Measurements from ENCODE around the gene NLGN1. TPM values are rescaled to one million over a fixed set of nuclear protein-coding genes. Genes with fewer than 3 reads are reported as not detected.

The NLGN1 gene
- total and polyA plus RNA-seq, 2 experiments from 2014 or later: 14.3 to 20.1 TPM

DNA sequence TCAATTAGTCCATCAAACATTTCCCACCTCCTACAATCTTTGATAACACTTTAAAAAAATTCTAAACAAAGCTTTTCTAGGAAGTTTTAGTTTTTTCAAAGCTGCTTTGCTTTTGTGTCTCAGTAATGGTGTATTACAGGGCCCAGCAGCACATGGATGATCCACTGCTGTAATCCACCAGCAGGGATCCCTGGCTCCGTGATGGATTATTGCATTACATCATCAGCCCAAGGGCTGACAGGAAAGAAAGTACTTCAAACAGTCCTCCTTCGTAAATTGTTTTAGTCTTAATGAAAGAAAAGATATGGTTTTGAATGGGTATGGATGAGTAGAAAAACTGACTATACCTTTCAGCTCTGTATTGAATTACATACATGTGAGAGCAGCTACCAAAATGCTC lies 772.7 kb downstream of the NLGN1 start:
- Histone ChIP-seq H3K4me3 (no peak overlapping the region), H3K79me2 (ENCODE audit: insufficient read depth) (no peaks in the 10 kb centered on the region), H3K27me3 (replicated peaks; ENCODE audit: insufficient read depth) (no peaks in the 10 kb centered on the region), H3K4me1 (ENCODE audit: insufficient read depth) (no peaks in the 10 kb centered on the region), H2AFZ (no peak overlapping the region), H3K9ac (no peak overlapping the region), H3F3A (ENCODE audit: insufficient read depth) (no peaks in the 10 kb centered on the region), H3K36me3 (ENCODE audit: low read depth) (no peaks in the 10 kb centered on the region), H3K4me2 (ENCODE audit: unreplicated experiment) (no peak overlapping the region), H3K9me2 (ENCODE audit: insufficient read depth) (no peaks in the 10 kb centered on the region), H3K27ac (no peak overlapping the region), H4K20me1 (ENCODE audit: insufficient read depth) (no peaks in the 10 kb centered on the region), H3K9me3 (ENCODE audit: low read depth) (no peaks in the 10 kb centered on the region)
- TF ChIP-seq EZH2 (IDR thresholded peaks at IDR 0.05; ENCODE audit: insufficient read depth, poor library complexity, severe bottlenecking) (no peak), EZH2phosphoT487 (IDR thresholded peaks at IDR 0.05; ENCODE audit: insufficient read depth, low read depth) (no peak)
- DNase-seq: no peak
- in situ Hi-C loops (cut with MboI): no loop called here
- WGBS, 2 experiments (ENCODE audit: low coverage in 1 of 2, low lambda C conversion rate in 2 of 2, missing lambda C conversion rate in 2 of 2): 44 to 53% methylated on average over 2 of the region's 2 CpGs

DNA sequence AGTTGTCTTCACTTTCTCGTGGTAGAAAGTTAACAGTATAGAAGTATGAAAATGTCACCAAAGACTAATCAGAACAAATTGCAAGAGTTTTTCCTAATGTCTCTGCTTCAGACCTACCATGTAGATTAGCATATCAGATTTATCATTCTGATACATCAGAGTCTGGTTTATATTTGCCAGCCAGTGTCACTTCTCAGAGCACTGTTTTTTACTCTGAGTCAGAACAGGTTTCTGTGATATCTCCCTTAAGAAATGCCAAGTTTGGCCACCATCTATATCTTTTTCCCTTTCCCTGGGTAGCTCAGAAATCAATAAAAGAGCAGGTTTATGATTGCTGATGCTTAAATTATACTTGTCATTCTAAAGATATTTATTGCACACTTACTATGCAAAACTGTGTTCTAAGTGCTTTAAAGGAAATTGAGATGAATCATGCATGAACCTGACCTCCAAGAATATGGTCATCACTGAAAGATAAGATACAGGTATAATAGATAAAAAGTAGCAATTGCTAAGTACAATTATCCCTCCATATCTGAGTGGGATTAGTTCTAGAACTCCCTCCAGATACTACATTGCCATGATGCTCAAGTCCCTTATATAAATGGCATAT lies 788.9 kb downstream of the NLGN1 start:
- Histone ChIP-seq H2AFZ (no peak overlapping the region), H3K4me3 (no peak overlapping the region), H3K27me3 (replicated peaks; ENCODE audit: insufficient read depth) (no peaks in the 10 kb centered on the region), H4K20me1 (ENCODE audit: insufficient read depth) (no peaks in the 10 kb centered on the region), H3K79me2 (ENCODE audit: insufficient read depth) (no peaks in the 10 kb centered on the region), H3K4me1 (ENCODE audit: insufficient read depth) (no peaks in the 10 kb centered on the region), H3K9me2 (ENCODE audit: insufficient read depth) (no peaks in the 10 kb centered on the region), H3K4me2 (ENCODE audit: unreplicated experiment) (no peak overlapping the region), H3K27ac (no peak overlapping the region), H3K9me3 (ENCODE audit: low read depth) (no peaks in the 10 kb centered on the region), H3K36me3 (ENCODE audit: low read depth) (no peaks in the 10 kb centered on the region), H3F3A (ENCODE audit: insufficient read depth) (no peaks in the 10 kb centered on the region), H3K9ac (no peak overlapping the region)
- DNase-seq: no peak
- in situ Hi-C loops (cut with MboI): no loop called here
- TF ChIP-seq EZH2 (IDR thresholded peaks at IDR 0.05; ENCODE audit: insufficient read depth, poor library complexity, severe bottlenecking) (no peak), EZH2phosphoT487 (IDR thresholded peaks at IDR 0.05; ENCODE audit: insufficient read depth, low read depth) (no peak)
- 77 to 81% methylated on average over 1 of the region's 1 CpG for WGBS, 2 experiments (ENCODE audit: low coverage in 1 of 2, low lambda C conversion rate in 2 of 2, missing lambda C conversion rate in 2 of 2)

DNA sequence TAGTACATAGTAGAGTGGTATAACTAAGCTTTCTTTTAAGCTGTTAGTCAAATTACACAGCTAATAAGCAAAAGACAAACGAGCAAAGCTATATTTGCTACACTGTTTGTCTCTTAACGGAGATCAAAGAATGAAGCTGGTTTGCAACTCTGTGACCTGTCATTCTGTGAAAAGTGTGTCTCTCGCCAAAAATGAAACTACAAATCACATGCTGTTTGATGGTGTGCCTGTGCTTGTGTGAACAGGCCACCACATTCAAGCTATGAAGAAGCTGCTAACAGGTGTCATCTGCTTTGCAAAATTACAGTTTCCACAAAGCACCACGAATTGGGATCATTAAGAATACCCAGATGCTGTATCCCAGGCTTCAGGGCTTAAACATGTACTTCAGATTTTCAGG lies 793.8 kb downstream of the NLGN1 start:
- DNase-seq: no peak
- H3K9ac ChIP-seq: no peak overlapping the region
- H3K27me3 ChIP-seq (replicated peaks; ENCODE audit: insufficient read depth): no peaks in the 10 kb centered on the region
- H3K4me1 ChIP-seq (ENCODE audit: insufficient read depth): peaks cover 9% of the 10 kb centered on the region
- no peaks in the 10 kb centered on the region for H3K9me3 ChIP-seq (ENCODE audit: low read depth)
- in situ Hi-C loops (cut with MboI): no loop called here
- no peaks in the 10 kb centered on the region for H3K79me2 ChIP-seq (ENCODE audit: insufficient read depth)
- no peaks in the 10 kb centered on the region for H3K36me3 ChIP-seq (ENCODE audit: low read depth)
- no peak overlapping the region for H3K27ac ChIP-seq
- H4K20me1 ChIP-seq (ENCODE audit: insufficient read depth): no peaks in the 10 kb centered on the region
- TF ChIP-seq EZH2 (IDR thresholded peaks at IDR 0.05; ENCODE audit: insufficient read depth, poor library complexity, severe bottlenecking): no peak
- no peak for TF ChIP-seq EZH2phosphoT487 (IDR thresholded peaks at IDR 0.05; ENCODE audit: insufficient read depth, low read depth)
- 61 to 71% methylated on average over 4 of the region's 4 CpGs for WGBS, 2 experiments (ENCODE audit: low coverage in 1 of 2, low lambda C conversion rate in 2 of 2, missing lambda C conversion rate in 2 of 2)
- H3K4me2 ChIP-seq (ENCODE audit: unreplicated experiment): no peak overlapping the region
- H2AFZ ChIP-seq: peak overlapping the region; percentile 27; the same call in 1 of the 2 replicates
- no peak overlapping the region for H3K4me3 ChIP-seq
- H3K9me2 ChIP-seq (ENCODE audit: insufficient read depth): no peaks in the 10 kb centered on the region
- no peaks in the 10 kb centered on the region for H3F3A ChIP-seq (ENCODE audit: insufficient read depth)

DNA sequence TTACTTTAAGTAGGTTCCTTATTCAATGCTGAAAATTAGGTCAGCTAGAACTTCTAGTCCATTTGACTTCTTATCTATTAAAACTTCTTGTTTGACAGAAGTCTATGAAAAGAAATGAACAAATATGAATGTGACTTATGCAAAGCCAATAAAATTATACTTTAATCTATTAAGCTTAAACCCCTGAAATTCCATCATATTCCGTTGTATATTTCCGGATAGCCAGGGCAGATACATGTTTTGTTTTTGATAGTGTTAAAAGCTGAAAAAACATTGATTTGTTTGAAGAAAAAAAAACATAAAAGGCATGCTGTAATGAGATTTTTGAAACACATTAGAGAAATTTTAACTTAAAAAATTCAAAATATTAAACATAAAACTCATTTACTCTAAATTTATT lies 794.4 kb downstream of the NLGN1 start:
- Histone ChIP-seq H3K27ac (no peak overlapping the region), H2AFZ (no peak overlapping the region), H3K79me2 (ENCODE audit: insufficient read depth) (no peaks in the 10 kb centered on the region), H3K4me3 (no peak overlapping the region), H3F3A (ENCODE audit: insufficient read depth) (no peaks in the 10 kb centered on the region), H3K27me3 (replicated peaks; ENCODE audit: insufficient read depth) (no peaks in the 10 kb centered on the region), H3K9ac (no peak overlapping the region), H3K9me3 (ENCODE audit: low read depth) (no peaks in the 10 kb centered on the region), H3K4me2 (ENCODE audit: unreplicated experiment) (no peak overlapping the region), H3K36me3 (ENCODE audit: low read depth) (no peaks in the 10 kb centered on the region), H3K4me1 (ENCODE audit: insufficient read depth) (peaks cover 9% of the 10 kb centered on the region), H3K9me2 (ENCODE audit: insufficient read depth) (no peaks in the 10 kb centered on the region), H4K20me1 (ENCODE audit: insufficient read depth) (no peaks in the 10 kb centered on the region)
- in situ Hi-C loops (cut with MboI): no loop called here
- DNase-seq: no peak
- TF ChIP-seq EZH2phosphoT487 (IDR thresholded peaks at IDR 0.05; ENCODE audit: insufficient read depth, low read depth) (no peak), EZH2 (IDR thresholded peaks at IDR 0.05; ENCODE audit: insufficient read depth, poor library complexity, severe bottlenecking) (no peak)
- 96 to 97% methylated on average over 2 of the region's 2 CpGs for whole genome bisulfite sequencing, 2 experiments (ENCODE audit: low coverage in 1 of 2, low lambda C conversion rate in 2 of 2, missing lambda C conversion rate in 2 of 2)

All from GM23248 (cell line).